H9 (cell line): ENCODE results near the gene RIPK4. TPM values are rescaled to one million over a fixed set of nuclear protein-coding genes. Genes with fewer than 3 reads are reported as not detected.

ENCODE experiments used
- DNase-seq: peaks from one replicate; pipeline ENCODE4 v3.0.0-alpha.2; 2017
- H2AFZ ChIP-seq: one replicate; pipeline ENCODE4 v1.6.1; 2013; ENCODE audit warnings: mild to moderate bottlenecking, low read length, control low read depth, moderate library complexity
- H2AK5ac ChIP-seq: 2 replicates; pipeline ENCODE4 v1.6.1; 2013; ENCODE audit warnings: low read length, control low read depth, mixed read lengths; ENCODE audit not compliant: insufficient read length
- H2BK120ac ChIP-seq: one replicate; pipeline ENCODE4 v1.6.1; 2013; ENCODE audit warnings: low read depth, mild to moderate bottlenecking, low read length, control low read depth, inconsistent platforms; ENCODE audit not compliant: poor library complexity, severe bottlenecking
- H2BK12ac ChIP-seq: 2 replicates; pipeline ENCODE4 v1.6.1; 2013; ENCODE audit warnings: low read length, control low read depth, mixed read lengths, low read depth; ENCODE audit not compliant: insufficient read length
- H2BK15ac ChIP-seq: 2 replicates; pipeline ENCODE4 v1.6.1; 2013; ENCODE audit warnings: low read depth, low read length, control low read depth
- H2BK20ac ChIP-seq: one replicate; pipeline ENCODE4 v1.6.1; 2013; ENCODE audit warnings: low read depth, mild to moderate bottlenecking, low read length, control low read depth, inconsistent platforms; ENCODE audit not compliant: poor library complexity, severe bottlenecking
- H2BK5ac ChIP-seq: 2 replicates; pipeline ENCODE4 v1.6.1; 2013; ENCODE audit warnings: low read length, control low read depth, mixed read lengths; ENCODE audit not compliant: insufficient read length
- H3K14ac ChIP-seq: 2 replicates; pipeline ENCODE4 v1.6.1; 2013; ENCODE audit warnings: low read length, control low read depth; ENCODE audit not compliant: insufficient read depth
- H3K18ac ChIP-seq: 2 replicates; pipeline ENCODE4 v1.6.1; 2013; ENCODE audit warnings: low read depth, mild to moderate bottlenecking, mixed read lengths, low read length, control low read depth; ENCODE audit not compliant: insufficient read length
- H3K23ac ChIP-seq: 2 replicates; pipeline ENCODE4 v1.6.1; 2013; ENCODE audit warnings: low read length, control low read depth, mixed read lengths, low read depth; ENCODE audit not compliant: insufficient read length
- H3K23me2 ChIP-seq: 2 replicates; pipeline ENCODE4 v1.6.1; 2013; ENCODE audit warnings: low read depth, mild to moderate bottlenecking, mixed read lengths, low read length, control low read depth; ENCODE audit not compliant: insufficient read length, poor library complexity, severe bottlenecking
- H3K27ac ChIP-seq: 2 replicates; pipeline ENCODE4 v1.5.1; 2013; ENCODE audit warnings: low read length, control low read depth, mixed read lengths, low read depth; ENCODE audit not compliant: insufficient read length
- H3K27me3 ChIP-seq: 2 replicates; pipeline ENCODE4 v1.6.1; 2013; ENCODE audit warnings: low read length, control low read depth, inconsistent platforms; ENCODE audit not compliant: insufficient read depth
- H3K4ac ChIP-seq: 2 replicates; pipeline ENCODE4 v1.6.1; 2013; ENCODE audit warnings: low read depth, mild to moderate bottlenecking, control low read depth, inconsistent platforms, low read length, moderate library complexity
- H3K4me1 ChIP-seq: 2 replicates; pipeline ENCODE4 v1.6.1; 2013; ENCODE audit warnings: low read length, control low read depth, inconsistent platforms; ENCODE audit not compliant: insufficient read depth
- H3K4me2 ChIP-seq: 2 replicates; pipeline ENCODE4 v1.6.1; 2013; ENCODE audit warnings: low read length, control low read depth, mixed read lengths; ENCODE audit not compliant: insufficient read length, insufficient read depth
- H3K56ac ChIP-seq: 2 replicates; pipeline ENCODE4 v1.6.1; 2013; ENCODE audit warnings: low read depth, mild to moderate bottlenecking, mixed read lengths, low read length, control low read depth; ENCODE audit not compliant: insufficient read length
- H3K79me1 ChIP-seq: 2 replicates; pipeline ENCODE4 v1.6.1; 2013; ENCODE audit warnings: low read depth, mild to moderate bottlenecking, moderate library complexity, low read length, control low read depth, inconsistent platforms; ENCODE audit not compliant: insufficient read depth, poor library complexity, severe bottlenecking
- H3K79me2 ChIP-seq: 2 replicates; pipeline ENCODE4 v1.6.1; 2013; ENCODE audit warnings: low read length, control low read depth, inconsistent platforms; ENCODE audit not compliant: insufficient read depth
- H3K9ac ChIP-seq: 2 replicates; pipeline ENCODE4 v1.6.1; 2013; ENCODE audit warnings: low read length, control low read depth, mixed read lengths; ENCODE audit not compliant: insufficient read length; ENCODE audit errors: extremely low read depth
- H3K9me3 ChIP-seq: one replicate; pipeline ENCODE4 v1.6.1; 2013; ENCODE audit warnings: low read depth, low read length, inconsistent platforms; ENCODE audit not compliant: control insufficient read depth
- H3T11ph ChIP-seq: one replicate; pipeline ENCODE4 v1.6.1; 2013; ENCODE audit warnings: mild to moderate bottlenecking, low read length, control low read depth, inconsistent platforms
- H4K20me1 ChIP-seq: one replicate; pipeline ENCODE4 v1.6.1; 2013; ENCODE audit not compliant: control insufficient read depth, insufficient read length, insufficient read depth
- H4K5ac ChIP-seq: 2 replicates; pipeline ENCODE4 v1.6.1; 2013; ENCODE audit warnings: low read depth, mild to moderate bottlenecking, mixed read lengths, low read length, control low read depth; ENCODE audit not compliant: insufficient read length
- H4K8ac ChIP-seq: replicated peaks from 2 replicates; pipeline ENCODE4 v1.6.1; 2013; ENCODE audit warnings: low read length, control low read depth, mixed read lengths, low read depth; ENCODE audit not compliant: insufficient read length
- H4K91ac ChIP-seq: 2 replicates; pipeline ENCODE4 v1.6.1; 2013; ENCODE audit warnings: low read depth, mild to moderate bottlenecking, moderate library complexity, mixed read lengths, low read length, control low read depth; ENCODE audit not compliant: insufficient read length
- H3K27ac Mint-ChIP-seq, 3 experiments: 2 replicates in 2 of 3; 3 replicates in 1 of 3; pipeline ENCODE4 v1.8.0; 2020 to 2021; ENCODE audit warnings: mixed read lengths in 3 of 3, mild to moderate bottlenecking in 1 of 3, moderate library complexity in 1 of 3
- H3K27me3 Mint-ChIP-seq: 2 replicates; pipeline ENCODE4 v1.8.0; 2021; ENCODE audit warnings: low read depth, mild to moderate bottlenecking, moderate library complexity, mixed read lengths
- H3K36me3 Mint-ChIP-seq, 3 experiments: 2 replicates in 2 of 3; 3 replicates in 1 of 3; pipeline ENCODE4 v1.8.0; 2020 to 2021; ENCODE audit warnings: low read depth in 3 of 3, mixed read lengths in 3 of 3; ENCODE audit not compliant: insufficient read depth in 1 of 3
- H3K4me1 Mint-ChIP-seq, 2 experiments: 2 replicates each; pipeline ENCODE4 v1.8.0; 2020; ENCODE audit warnings: mixed read lengths in 2 of 2
- H3K4me3 Mint-ChIP-seq, 2 experiments: 2 replicates in 1 of 2; 3 replicates in 1 of 2; pipeline ENCODE4 v1.8.0; 2020 to 2021; ENCODE audit warnings: mild to moderate bottlenecking in 2 of 2, mixed read lengths in 2 of 2, moderate library complexity in 1 of 2
- H3K9me3 Mint-ChIP-seq, 2 experiments: 2 replicates in 1 of 2; 3 replicates in 1 of 2; pipeline ENCODE4 v1.8.0; 2020; ENCODE audit warnings: mild to moderate bottlenecking in 2 of 2, mixed read lengths in 2 of 2, moderate library complexity in 1 of 2
- WGBS: extraction: QIAGEN DNeasy Blood & Tissue Kit; methylation state at CpG from one replicate; pipeline ENCODE4 v1.1.7; 2013; ENCODE audit warnings: missing lambda C conversion rate, low lambda C conversion rate, mixed read lengths; ENCODE audit not compliant: insufficient read length; ENCODE audit errors: extremely low coverage; 5-methylcytosine and 5-hydroxymethylcytosine counted together
- total RNA-seq: library from RNA; stranded (reverse); gene quantifications from 2 replicates; pipeline ENCODE4 v1.2.1, GENCODE V29; 2021
- TF ChIP-seq, protein P1 (sequence below): fragments of 200-600 bp; sonication (generic); conservative IDR thresholded peaks from 3 replicates; pipeline ENCODE4 v1.8.0; 2021; ENCODE audit warnings: antibody characterized with exemption, mild to moderate bottlenecking

RIPK4 gene
- total RNA-seq, 1 experiment from 2014 or later = 2.9 TPM

DNA sequence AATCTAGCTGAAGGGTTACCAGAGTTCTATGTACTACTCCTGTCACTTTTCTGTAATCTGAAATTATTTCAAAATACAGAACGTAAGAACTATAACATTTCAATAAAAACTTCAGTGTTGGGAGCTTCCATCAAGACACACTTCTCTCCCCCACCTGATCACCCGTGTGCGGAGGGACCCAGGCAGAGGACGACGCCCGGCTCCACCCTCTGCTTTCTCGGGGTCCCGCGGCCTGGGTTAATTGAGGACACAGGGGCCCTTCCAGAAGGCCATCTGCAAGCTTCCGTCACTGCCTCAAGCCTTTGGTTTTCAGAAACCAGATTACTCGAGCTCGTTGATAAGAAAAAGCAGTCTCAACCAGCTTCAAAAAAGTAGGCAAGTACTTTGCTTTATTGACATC lies 27.8 kb downstream of the RIPK4 start:
- no peak overlapping the region for H2BK5ac ChIP-seq
- no peaks in the 10 kb centered on the region for H3K4me1 ChIP-seq
- Mint-ChIP-seq H3K27me3 (peaks cover 7% of the 10 kb centered on the region), H3K9me3 (peaks cover 26 to 32% of the 10 kb centered on the region in 2 experiments), H3K36me3 (peaks cover 39 to 55% (median 44%) of the 10 kb centered on the region in 3 experiments), H3K4me3 (no peak overlapping the region), H3K27ac (no peak overlapping the region), H3K4me1 (peaks cover 5 to 12% of the 10 kb centered on the region in 2 experiments; a peak in 3 of 4 replicates)
- H4K20me1 ChIP-seq = no peaks in the 10 kb centered on the region
- no peaks in the 10 kb centered on the region for H3K79me1 ChIP-seq
- peaks cover 11% of the 10 kb centered on the region for H3K9me3 ChIP-seq
- TF ChIP-seq, protein P1, sequence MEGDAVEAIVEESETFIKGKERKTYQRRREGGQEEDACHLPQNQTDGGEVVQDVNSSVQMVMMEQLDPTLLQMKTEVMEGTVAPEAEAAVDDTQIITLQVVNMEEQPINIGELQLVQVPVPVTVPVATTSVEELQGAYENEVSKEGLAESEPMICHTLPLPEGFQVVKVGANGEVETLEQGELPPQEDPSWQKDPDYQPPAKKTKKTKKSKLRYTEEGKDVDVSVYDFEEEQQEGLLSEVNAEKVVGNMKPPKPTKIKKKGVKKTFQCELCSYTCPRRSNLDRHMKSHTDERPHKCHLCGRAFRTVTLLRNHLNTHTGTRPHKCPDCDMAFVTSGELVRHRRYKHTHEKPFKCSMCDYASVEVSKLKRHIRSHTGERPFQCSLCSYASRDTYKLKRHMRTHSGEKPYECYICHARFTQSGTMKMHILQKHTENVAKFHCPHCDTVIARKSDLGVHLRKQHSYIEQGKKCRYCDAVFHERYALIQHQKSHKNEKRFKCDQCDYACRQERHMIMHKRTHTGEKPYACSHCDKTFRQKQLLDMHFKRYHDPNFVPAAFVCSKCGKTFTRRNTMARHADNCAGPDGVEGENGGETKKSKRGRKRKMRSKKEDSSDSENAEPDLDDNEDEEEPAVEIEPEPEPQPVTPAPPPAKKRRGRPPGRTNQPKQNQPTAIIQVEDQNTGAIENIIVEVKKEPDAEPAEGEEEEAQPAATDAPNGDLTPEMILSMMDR = no peak
- H3K4me2 ChIP-seq = no peak overlapping the region
- H3K27me3 ChIP-seq = no peaks in the 10 kb centered on the region; the same call in 1 of the 2 replicates
- no peak overlapping the region for H2BK15ac ChIP-seq
- no peak overlapping the region for H3K9ac ChIP-seq
- H3K14ac ChIP-seq = no peak overlapping the region
- no peak overlapping the region for H2BK20ac ChIP-seq
- no peak overlapping the region for H3K23ac ChIP-seq
- no CpG with 5 or more reads among the region's 12 CpGs for WGBS
- no peak overlapping the region for H4K91ac ChIP-seq
- no peak overlapping the region for H2AK5ac ChIP-seq
- no peak overlapping the region for H3K18ac ChIP-seq
- no peak overlapping the region for H2BK120ac ChIP-seq
- H4K5ac ChIP-seq = no peak overlapping the region
- H2AFZ ChIP-seq = no peak overlapping the region
- H3K79me2 ChIP-seq = no peaks in the 10 kb centered on the region
- DNase-seq = no peak
- H3T11ph ChIP-seq = no peak overlapping the region
- H2BK12ac ChIP-seq = no peak overlapping the region
- H3K23me2 ChIP-seq = no peaks in the 10 kb centered on the region
- no peak overlapping the region for H3K4ac ChIP-seq
- H3K27ac ChIP-seq = no peak overlapping the region
- no peak overlapping the region for H4K8ac ChIP-seq
- H3K56ac ChIP-seq = no peak overlapping the region
